ENCODE results near the gene ABT1. TPM values are rescaled to one million over a fixed set of nuclear protein-coding genes. Genes with fewer than 3 reads are reported as not detected.

The ABT1 gene
- polyA plus RNA-seq, 1 donor (not counting 4 experiments of a cell fraction or from before 2014, with no cell fraction given): 16.8 TPM

- dilution Hi-C loops (cut with MboI; ENCODE audit: extremely low pct_ligation_motif_present, low sequenced_read_pairs): no loop called here
- Histone ChIP-seq H3K9me3 (ENCODE audit: control insufficient read depth, low read depth, low read length) (no peaks in the 10 kb centered on the region), H3K4me3 (ENCODE audit: control insufficient read depth in 2 of 3, extremely low read depth in 1 of 3, insufficient read depth in 2 of 3, low read depth in 1 of 3, low read length in 3 of 3) (no peak overlapping the region), H3K4me2 (ENCODE audit: control insufficient read depth, extremely low read depth, insufficient read depth, low read depth, low read length) (no peak overlapping the region), H3K36me3 (ENCODE audit: control insufficient read depth in 2 of 2, extremely low read depth in 1 of 2, insufficient read depth in 2 of 2, low read length in 2 of 2) (peaks cover 8 to 15% of the 10 kb centered on the region in 2 experiments), H3K79me2 (ENCODE audit: control insufficient read depth, insufficient read depth, low read length) (peaks cover 15% of the 10 kb centered on the region), H3K9me1 (ENCODE audit: control insufficient read depth, extremely low read depth, insufficient read depth, low read length) (no peaks in the 10 kb centered on the region), H2AFZ (ENCODE audit: control insufficient read depth, low read length) (no peak overlapping the region), H3K27me3 (ENCODE audit: control insufficient read depth, extremely low read depth, insufficient read depth, low read length) (no peaks in the 10 kb centered on the region), H3K4me1 (ENCODE audit: control insufficient read depth, extremely low read depth, insufficient read depth, low read length) (peaks cover 9% of the 10 kb centered on the region), H3K27ac (ENCODE audit: control insufficient read depth, insufficient read depth, low read length) (no peak overlapping the region), H3K9ac (ENCODE audit: control insufficient read depth, extremely low read depth, insufficient read depth, low read length) (no peak overlapping the region), H4K20me1 (ENCODE audit: control insufficient read depth, extremely low read depth, insufficient read depth, low read length) (no peaks in the 10 kb centered on the region)
- DNase-seq (ENCODE audit: low read depth, low spot score) (no peak), FAIRE-seq (no peak)
- TF ChIP-seq EZH2 (IDR thresholded peaks at IDR 0.05; ENCODE audit: low read length) (no peak), CTCF (optimal IDR thresholded peaks at IDR 0.05 in 1 of 3, IDR thresholded peaks at IDR 0.05 in 1 of 3, conservative IDR thresholded peaks at IDR 0.05 in 1 of 3; ENCODE audit: extremely low read depth in 1 of 3, insufficient read depth in 2 of 3, low read length in 3 of 3) (no peak)
Observed at GRCh38 chr6:26602262-26602661, 5.5 kb downstream of the ABT1 start.

- no peak overlapping the region for H3K4me2 ChIP-seq (ENCODE audit: control insufficient read depth, extremely low read depth, insufficient read depth, low read depth, low read length)
- H3K4me1 ChIP-seq (ENCODE audit: control insufficient read depth, extremely low read depth, insufficient read depth, low read length): no peaks in the 10 kb centered on the region
- DNase-seq (ENCODE audit: low read depth, low spot score): no peak
- H3K27ac ChIP-seq (ENCODE audit: control insufficient read depth, insufficient read depth, low read length): no peak overlapping the region
- TF ChIP-seq CTCF (optimal IDR thresholded peaks at IDR 0.05 in 1 of 3, IDR thresholded peaks at IDR 0.05 in 1 of 3, conservative IDR thresholded peaks at IDR 0.05 in 1 of 3; ENCODE audit: extremely low read depth in 1 of 3, insufficient read depth in 2 of 3, low read length in 3 of 3) (no peak), EZH2 (IDR thresholded peaks at IDR 0.05; ENCODE audit: low read length) (no peak)
- H3K4me3 ChIP-seq (ENCODE audit: control insufficient read depth in 2 of 3, extremely low read depth in 1 of 3, insufficient read depth in 2 of 3, low read depth in 1 of 3, low read length in 3 of 3): no peak overlapping the region
- H3K9me3 ChIP-seq (ENCODE audit: control insufficient read depth, low read depth, low read length): no peaks in the 10 kb centered on the region
- H3K9ac ChIP-seq (ENCODE audit: control insufficient read depth, extremely low read depth, insufficient read depth, low read length): no peak overlapping the region
- dilution Hi-C loops (cut with MboI; ENCODE audit: extremely low pct_ligation_motif_present, low sequenced_read_pairs): no loop called here
- no peak for FAIRE-seq
- no peaks in the 10 kb centered on the region for H3K79me2 ChIP-seq (ENCODE audit: control insufficient read depth, insufficient read depth, low read length)
- peaks cover 3 to 5% of the 10 kb centered on the region in 2 experiments for H3K36me3 ChIP-seq (ENCODE audit: control insufficient read depth in 2 of 2, extremely low read depth in 1 of 2, insufficient read depth in 2 of 2, low read length in 2 of 2)
- no peaks in the 10 kb centered on the region for H4K20me1 ChIP-seq (ENCODE audit: control insufficient read depth, extremely low read depth, insufficient read depth, low read length)
- H3K27me3 ChIP-seq (ENCODE audit: control insufficient read depth, extremely low read depth, insufficient read depth, low read length): no peaks in the 10 kb centered on the region
- H3K9me1 ChIP-seq (ENCODE audit: control insufficient read depth, extremely low read depth, insufficient read depth, low read length): no peaks in the 10 kb centered on the region
- H2AFZ ChIP-seq (ENCODE audit: control insufficient read depth, low read length): no peak overlapping the region
Observed at GRCh38 chr6:26604026-26604425, 7.3 kb downstream of the ABT1 start.

Data from keratinocyte (primary cell).